ENCODE results near the gene MTG1.
A peak's percentile ranks its signal among the peaks of the same experiment; 100 is the strongest.
"Not testable (repeated sequence)": the region's sequence is repeated elsewhere in the genome, so short reads cannot be mapped to it uniquely, and the experiment has no call there.

The MTG1 gene

DNA sequence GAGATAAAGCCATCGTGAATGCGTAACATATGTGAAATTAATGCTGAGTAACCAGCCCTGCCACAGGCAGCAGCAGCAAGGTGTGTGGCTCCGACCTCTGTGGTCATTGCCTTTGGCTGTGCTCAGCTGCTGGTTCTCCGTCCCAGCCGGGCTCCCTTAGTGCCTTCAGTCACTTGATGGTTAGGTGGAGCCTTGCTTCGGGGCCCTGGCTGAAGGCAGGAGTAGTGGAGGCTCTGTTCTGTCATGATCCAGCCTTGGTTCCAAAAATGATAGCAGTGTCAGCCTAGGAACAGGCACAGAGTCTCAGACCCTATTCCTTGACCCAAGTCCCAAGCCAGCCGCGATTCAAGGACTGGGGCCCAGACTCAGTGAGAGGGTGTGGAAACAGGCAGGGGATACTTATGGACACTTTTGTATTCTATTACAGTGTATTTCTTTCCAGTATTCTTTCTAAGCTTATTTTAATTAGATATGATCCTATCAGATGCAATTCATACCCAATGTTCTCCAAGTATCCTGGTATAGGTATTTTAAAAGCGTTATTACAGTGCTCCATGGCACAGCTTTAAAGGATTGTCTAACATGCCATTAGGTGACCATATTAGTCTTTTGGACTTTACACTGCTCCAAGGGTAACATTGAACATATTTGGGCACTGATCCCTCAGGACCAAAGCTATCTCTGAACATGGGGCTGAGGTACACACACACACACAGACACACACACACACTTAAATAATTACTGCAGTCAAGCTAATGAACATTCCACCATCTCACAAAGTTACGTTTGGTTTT, 68.8 kb downstream of the MTG1 start:
- H3K4me1 Mint-ChIP-seq: peaks cover 41% of the 10 kb centered on the region
- ATAC-seq (no peak), DNase-seq (ENCODE audit: low spot score in 2 of 2) (no peak)
- H3K9me3 Mint-ChIP-seq: no peaks in the 10 kb centered on the region
- no peak overlapping the region for H3K27ac Mint-ChIP-seq
- peaks cover 83% of the 10 kb centered on the region for H3K36me3 Mint-ChIP-seq
- no peak overlapping the region for H3K4me3 Mint-ChIP-seq

DNA sequence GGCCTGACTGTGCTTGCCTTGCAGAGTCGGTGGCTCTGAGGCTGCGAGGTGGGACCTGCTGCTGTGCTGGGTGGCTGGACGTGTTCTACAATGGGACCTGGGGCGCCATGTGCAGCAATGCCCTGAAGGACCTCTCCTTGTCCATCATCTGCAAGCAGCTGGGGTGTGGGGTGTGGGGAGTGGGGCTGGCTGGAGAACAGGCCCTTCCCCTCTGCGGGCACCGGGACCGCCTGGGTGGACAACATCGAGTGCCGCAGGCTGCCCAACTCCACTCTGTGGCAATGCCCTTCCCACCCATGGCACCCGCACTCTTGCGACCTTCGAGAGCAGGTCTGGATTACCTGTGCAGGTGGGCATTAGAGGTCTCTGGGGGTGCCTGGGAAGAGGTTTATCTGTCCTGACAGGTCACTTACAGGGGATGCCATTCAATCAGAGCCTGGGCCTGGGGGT, 70.7 kb downstream of the MTG1 start:
- Mint-ChIP-seq H3K4me3 (no peak overlapping the region), H3K4me1 (peaks cover 39% of the 10 kb centered on the region), H3K27ac (no peak overlapping the region), H3K9me3 (no peaks in the 10 kb centered on the region), H3K36me3 (peaks cover 85% of the 10 kb centered on the region)
- no peak for DNase-seq (ENCODE audit: low spot score in 2 of 2)
- no peak for ATAC-seq

DNA sequence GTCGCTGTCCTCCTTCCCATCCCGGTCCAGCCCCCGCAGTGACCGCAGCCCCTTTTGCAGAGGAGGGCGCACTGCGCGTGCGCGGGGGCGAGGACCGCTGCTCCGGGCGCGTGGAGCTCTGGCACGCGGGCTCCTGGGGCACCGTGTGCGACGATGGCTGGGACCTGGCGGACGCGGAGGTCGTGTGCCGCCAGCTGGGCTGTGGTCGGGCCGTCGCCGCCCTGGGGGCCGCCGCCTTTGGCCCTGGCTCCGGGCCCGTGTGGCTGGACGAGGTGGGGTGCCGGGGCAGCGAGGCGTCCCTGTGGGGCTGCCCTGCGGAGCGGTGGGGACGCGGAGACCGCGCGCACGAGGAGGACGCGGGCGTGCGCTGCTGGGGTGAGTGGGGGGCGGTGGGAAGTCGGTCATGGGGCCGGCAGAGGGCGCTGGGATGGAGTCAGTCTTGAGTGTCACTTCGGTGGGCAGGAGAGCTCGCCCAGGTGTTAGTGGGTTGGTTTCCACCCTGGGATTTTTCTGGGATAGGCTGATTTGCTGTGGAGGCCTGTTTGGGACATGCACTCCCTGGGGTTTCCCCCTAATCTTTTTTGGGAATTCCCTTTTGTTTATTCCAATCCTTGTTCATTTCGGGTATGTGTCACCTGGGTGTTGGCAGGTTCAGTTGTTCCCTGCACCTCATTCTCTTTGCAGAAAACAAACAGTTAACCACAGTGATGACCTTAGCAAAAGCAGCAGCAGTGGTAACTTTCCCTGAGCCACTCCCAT, 71.4 kb downstream of the MTG1 start:
- DNase-seq (ENCODE audit: low spot score in 2 of 2) (peak in 1 of 2 donors; percentile 35), ATAC-seq (peak; percentile 8)
- H3K36me3 Mint-ChIP-seq: peaks cover 90% of the 10 kb centered on the region
- no peaks in the 10 kb centered on the region for H3K9me3 Mint-ChIP-seq
- peaks cover 39% of the 10 kb centered on the region for H3K4me1 Mint-ChIP-seq
- no peak overlapping the region for H3K27ac Mint-ChIP-seq
- H3K4me3 Mint-ChIP-seq: no peak overlapping the region

DNA sequence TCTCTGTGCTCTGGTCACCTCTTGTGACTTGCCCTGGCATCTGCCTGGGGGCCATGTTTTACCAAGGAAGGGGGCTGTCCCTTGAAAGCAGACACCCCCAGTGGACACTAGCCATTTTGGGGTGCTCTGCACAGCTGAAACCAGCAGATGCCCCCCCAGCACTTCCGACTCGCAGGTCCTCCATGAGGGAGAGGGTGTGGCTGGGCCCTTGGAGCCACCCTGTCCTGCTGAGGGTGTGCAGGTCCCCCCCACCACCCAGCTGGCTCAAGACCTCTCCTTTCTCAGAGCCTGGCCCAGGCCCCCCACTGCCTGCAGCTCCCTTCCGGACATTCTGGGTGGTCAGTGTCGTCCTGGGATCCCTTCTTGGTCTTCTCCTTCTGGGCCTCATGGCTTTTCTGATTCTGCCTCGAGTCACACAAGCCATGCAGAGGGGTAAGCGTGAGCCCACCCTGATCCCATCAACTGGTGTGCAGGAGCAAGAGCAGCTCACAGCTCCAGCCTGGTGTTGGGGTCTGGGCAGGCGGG, 72.1 kb downstream of the MTG1 start:
- Mint-ChIP-seq H3K9me3 (no peaks in the 10 kb centered on the region), H3K4me3 (no peak overlapping the region), H3K36me3 (peaks cover 89% of the 10 kb centered on the region), H3K27ac (peak overlapping the region; percentile 14), H3K4me1 (peaks cover 38% of the 10 kb centered on the region)
- DNase-seq (ENCODE audit: low spot score in 2 of 2) (no peak), ATAC-seq (peak; percentile 22)

DNA sequence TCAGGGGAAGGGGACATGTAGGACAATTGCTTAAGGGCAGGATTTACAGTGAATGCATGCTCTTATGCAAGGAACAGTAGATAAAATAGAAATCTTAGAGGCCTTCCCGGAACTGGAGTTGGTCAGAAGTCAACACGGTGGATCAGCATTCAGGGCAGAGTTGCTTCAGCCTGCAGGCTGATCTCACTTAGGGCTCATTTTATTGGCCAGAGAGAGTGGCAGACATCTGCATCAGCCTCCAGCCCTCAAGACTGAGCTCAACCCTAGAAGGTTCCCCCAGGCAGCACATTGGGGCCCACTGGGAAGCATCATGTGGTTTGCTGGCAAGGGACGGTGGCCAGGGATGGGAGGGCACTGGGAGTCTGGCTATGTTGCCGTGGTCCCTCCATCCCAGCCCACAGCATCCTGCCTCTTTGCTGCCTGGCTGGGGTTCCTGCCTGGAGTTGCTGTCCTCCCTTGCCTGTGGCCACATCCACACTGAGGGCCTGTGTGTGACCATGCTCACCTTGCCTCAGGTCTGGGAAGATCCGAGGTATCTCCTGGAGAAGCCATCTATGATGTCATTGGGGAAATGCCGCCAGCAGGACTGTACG, 72.8 kb downstream of the MTG1 start:
- Mint-ChIP-seq H3K4me3 (no peak overlapping the region), H3K9me3 (no peaks in the 10 kb centered on the region), H3K4me1 (peaks cover 38% of the 10 kb centered on the region), H3K36me3 (peaks cover 86% of the 10 kb centered on the region), H3K27ac (peak overlapping the region; percentile 67)
- peak in 1 of 2 donors; percentile 36 for DNase-seq (ENCODE audit: low spot score in 2 of 2)
- no peak for ATAC-seq

DNA sequence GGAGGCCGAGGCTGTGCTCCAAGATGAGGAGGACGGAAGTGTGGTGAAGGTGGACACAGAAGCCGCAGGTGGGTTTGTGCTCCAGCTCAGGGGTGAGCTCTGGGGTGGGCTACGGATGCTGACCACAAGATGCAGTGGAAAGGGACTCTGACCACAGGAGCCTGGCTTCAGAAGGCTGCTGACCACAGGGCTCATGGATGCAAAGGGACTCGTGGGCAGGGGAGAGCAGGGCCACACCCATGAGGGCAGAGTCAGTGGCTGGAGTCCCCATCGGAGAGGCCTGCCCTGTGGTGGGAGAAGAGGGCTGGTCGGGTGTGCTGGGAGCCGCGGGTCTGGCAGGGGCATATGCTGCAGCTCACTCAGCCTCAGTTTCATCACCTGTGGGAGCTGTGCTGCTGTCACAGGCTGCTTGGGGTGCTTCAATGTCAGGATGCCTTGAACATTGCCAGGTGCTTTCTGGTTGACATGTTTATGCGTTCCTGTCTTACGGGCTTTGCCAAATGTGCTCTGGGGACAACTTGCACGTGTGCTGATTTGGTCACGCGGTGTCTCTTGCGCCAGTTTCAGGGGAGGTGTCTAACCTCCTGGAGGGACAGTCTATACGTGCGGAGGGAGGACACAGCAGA, 73.4 kb downstream of the MTG1 start:
- peaks cover 40% of the 10 kb centered on the region for H3K4me1 Mint-ChIP-seq
- no peak for ATAC-seq
- H3K4me3 Mint-ChIP-seq: no peak overlapping the region
- H3K27ac Mint-ChIP-seq: peak overlapping the region; percentile 67
- H3K9me3 Mint-ChIP-seq: no peaks in the 10 kb centered on the region
- H3K36me3 Mint-ChIP-seq: peaks cover 81% of the 10 kb centered on the region
- DNase-seq (ENCODE audit: low spot score in 2 of 2): peak in 1 of 2 donors; percentile 46

DNA sequence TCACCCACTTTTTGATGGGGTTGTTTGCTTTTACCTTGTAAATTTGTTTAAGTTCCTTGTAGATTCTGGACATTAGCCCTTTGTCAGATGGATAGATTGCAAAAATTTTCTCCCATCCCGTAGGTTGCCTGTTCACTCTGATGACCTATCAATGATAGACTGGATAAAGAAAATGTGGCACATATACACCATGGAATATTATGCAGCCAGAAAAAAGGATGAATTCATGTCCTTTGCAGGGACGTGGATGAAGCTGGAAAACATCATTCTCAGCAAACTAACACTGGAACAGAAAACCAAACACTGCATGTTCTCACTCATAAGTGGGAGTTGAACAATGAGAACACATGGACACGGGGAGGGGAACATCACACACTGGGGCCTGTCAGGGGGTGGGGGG, 75.2 kb downstream of the MTG1 start:
- peaks cover 78% of the 10 kb centered on the region for H3K36me3 Mint-ChIP-seq
- DNase-seq (ENCODE audit: low spot score in 2 of 2); H3K4me3 Mint-ChIP-seq; H3K9me3 Mint-ChIP-seq; ATAC-seq; H3K27ac Mint-ChIP-seq: not testable (repeated sequence)
- peaks cover 47% of the 10 kb centered on the region for H3K4me1 Mint-ChIP-seq

DNA sequence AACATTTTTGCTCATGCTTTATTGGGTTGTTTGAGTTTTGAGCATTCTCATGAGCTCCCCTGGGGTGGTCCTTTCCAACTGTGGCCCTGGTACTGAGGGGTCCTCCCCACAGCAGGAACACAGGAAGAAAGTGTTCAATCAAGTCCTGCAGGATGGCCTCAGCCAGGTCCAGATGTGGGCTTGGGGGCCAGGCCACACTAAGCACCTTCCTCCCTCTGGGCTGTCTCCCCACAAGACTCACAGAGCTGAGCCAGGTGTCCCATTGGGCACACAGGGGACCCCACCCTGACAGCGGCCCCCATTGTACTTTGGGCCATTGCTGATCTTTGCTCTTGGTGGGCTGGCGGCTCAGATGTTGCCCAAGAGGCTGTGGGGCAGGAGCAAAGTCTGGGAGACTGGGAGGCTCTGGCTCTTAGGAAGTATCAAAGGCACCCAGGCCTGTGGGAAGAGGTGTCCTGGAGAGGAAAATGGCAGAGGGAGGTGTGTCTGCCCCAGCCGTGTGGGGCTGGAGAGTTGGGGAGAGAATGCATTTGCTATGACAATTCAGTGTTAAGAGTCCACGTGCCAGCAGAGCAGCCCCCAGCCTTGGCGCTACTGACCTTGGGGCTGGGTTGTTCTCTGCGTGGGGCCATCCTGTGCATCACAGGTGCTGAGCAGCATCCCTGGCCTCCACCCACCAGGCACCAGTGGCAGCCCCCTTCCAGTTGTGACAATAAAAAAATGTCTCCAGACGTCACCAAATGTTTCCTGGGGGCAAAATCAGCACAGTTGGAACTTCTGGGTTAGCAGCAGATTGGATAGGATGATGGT, 77.5 kb downstream of the MTG1 start:
- H3K4me1 Mint-ChIP-seq: peaks cover 67% of the 10 kb centered on the region
- ATAC-seq (no peak), DNase-seq (ENCODE audit: low spot score in 2 of 2) (no peak)
- peak overlapping the region; percentile 34 for H3K27ac Mint-ChIP-seq
- no peak overlapping the region for H3K4me3 Mint-ChIP-seq
- H3K36me3 Mint-ChIP-seq: peaks cover 70% of the 10 kb centered on the region
- H3K9me3 Mint-ChIP-seq: no peaks in the 10 kb centered on the region
